Lower leg skin (tissue), 3 donors: ENCODE results near the gene DEGS2.

ENCODE experiments used
- POLR2A ChIP-seq, 2 donors: fragments of 450-650 bp; IDR thresholded peaks; one replicate each; pipeline ENCODE4 v1.6.1; 2016 to 2017; ENCODE audit warnings: antibody characterized with exemption in 2 of 2, mild to moderate bottlenecking in 1 of 2, moderate library complexity in 1 of 2
- TF ChIP-seq, protein P1 (sequence below), 3 donors: fragments of 450-650 bp; IDR thresholded peaks; one replicate each; pipeline ENCODE4 v1.5.1; 2016; ENCODE audit warnings: antibody characterized with exemption in 3 of 3, mild to moderate bottlenecking in 3 of 3, moderate library complexity in 2 of 3

- TF ChIP-seq, protein P1, sequence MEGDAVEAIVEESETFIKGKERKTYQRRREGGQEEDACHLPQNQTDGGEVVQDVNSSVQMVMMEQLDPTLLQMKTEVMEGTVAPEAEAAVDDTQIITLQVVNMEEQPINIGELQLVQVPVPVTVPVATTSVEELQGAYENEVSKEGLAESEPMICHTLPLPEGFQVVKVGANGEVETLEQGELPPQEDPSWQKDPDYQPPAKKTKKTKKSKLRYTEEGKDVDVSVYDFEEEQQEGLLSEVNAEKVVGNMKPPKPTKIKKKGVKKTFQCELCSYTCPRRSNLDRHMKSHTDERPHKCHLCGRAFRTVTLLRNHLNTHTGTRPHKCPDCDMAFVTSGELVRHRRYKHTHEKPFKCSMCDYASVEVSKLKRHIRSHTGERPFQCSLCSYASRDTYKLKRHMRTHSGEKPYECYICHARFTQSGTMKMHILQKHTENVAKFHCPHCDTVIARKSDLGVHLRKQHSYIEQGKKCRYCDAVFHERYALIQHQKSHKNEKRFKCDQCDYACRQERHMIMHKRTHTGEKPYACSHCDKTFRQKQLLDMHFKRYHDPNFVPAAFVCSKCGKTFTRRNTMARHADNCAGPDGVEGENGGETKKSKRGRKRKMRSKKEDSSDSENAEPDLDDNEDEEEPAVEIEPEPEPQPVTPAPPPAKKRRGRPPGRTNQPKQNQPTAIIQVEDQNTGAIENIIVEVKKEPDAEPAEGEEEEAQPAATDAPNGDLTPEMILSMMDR (IDR thresholded peaks at IDR 0.05) = no peak
- no peak for TF ChIP-seq POLR2A (IDR thresholded peaks at IDR 0.05)
These were observed 43.3 kb downstream of the DEGS2 start for GRCh38 chr14:100116134-100116533.
